ENCODE results near the gene KCNK4. TPM values are rescaled to one million over a fixed set of nuclear protein-coding genes. Genes with fewer than 3 reads are reported as not detected.

The KCNK4 gene
- total RNA-seq, 2 donors from 2014 or later, result not detected

DNA sequence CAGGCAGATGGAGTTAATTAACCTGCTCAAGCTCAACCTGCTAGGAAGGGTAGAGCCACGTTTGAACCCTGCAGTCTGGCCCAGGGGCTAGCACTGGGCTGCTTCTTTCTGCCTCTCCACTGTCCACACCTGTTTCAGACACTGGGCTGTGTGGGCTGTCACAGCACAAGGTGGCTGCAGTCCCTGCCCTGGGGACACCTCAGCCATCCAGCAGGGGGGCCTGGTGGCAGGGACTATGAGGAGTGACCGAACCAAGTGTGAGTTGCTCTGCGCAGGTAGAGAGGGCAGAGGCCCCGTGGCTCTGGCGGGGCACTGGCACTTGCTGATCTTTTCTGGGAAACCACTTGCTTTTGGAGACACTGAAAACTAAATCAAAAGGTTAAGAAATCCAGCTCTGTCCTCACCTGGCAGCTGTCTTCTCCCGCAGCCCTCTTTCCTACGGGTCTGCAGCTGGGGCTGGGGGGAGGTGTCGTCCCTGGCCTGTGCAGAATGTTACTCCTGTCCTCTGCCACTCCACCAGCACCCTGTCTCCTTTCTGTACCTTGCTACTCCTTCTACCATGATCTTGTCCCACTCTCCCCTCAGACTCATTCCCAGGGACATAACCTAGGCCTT lies 12.4 kb upstream of the KCNK4 start:
- Histone ChIP-seq H3K36me3 (peaks cover 28% of the 10 kb centered on the region), H3K27ac (no peak overlapping the region), H3K4me1 (peaks cover 0 to 28% of the 10 kb centered on the region in 2 donors), H3K4me3 (no peak overlapping the region), H3K27me3 (no peaks in the 10 kb centered on the region), H3K9me3 (no peaks in the 10 kb centered on the region)
- TF ChIP-seq, protein P1, sequence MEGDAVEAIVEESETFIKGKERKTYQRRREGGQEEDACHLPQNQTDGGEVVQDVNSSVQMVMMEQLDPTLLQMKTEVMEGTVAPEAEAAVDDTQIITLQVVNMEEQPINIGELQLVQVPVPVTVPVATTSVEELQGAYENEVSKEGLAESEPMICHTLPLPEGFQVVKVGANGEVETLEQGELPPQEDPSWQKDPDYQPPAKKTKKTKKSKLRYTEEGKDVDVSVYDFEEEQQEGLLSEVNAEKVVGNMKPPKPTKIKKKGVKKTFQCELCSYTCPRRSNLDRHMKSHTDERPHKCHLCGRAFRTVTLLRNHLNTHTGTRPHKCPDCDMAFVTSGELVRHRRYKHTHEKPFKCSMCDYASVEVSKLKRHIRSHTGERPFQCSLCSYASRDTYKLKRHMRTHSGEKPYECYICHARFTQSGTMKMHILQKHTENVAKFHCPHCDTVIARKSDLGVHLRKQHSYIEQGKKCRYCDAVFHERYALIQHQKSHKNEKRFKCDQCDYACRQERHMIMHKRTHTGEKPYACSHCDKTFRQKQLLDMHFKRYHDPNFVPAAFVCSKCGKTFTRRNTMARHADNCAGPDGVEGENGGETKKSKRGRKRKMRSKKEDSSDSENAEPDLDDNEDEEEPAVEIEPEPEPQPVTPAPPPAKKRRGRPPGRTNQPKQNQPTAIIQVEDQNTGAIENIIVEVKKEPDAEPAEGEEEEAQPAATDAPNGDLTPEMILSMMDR (IDR thresholded peaks at IDR 0.05), result no peak
- DNase-seq (ENCODE audit: low spot score), result no peak

DNA sequence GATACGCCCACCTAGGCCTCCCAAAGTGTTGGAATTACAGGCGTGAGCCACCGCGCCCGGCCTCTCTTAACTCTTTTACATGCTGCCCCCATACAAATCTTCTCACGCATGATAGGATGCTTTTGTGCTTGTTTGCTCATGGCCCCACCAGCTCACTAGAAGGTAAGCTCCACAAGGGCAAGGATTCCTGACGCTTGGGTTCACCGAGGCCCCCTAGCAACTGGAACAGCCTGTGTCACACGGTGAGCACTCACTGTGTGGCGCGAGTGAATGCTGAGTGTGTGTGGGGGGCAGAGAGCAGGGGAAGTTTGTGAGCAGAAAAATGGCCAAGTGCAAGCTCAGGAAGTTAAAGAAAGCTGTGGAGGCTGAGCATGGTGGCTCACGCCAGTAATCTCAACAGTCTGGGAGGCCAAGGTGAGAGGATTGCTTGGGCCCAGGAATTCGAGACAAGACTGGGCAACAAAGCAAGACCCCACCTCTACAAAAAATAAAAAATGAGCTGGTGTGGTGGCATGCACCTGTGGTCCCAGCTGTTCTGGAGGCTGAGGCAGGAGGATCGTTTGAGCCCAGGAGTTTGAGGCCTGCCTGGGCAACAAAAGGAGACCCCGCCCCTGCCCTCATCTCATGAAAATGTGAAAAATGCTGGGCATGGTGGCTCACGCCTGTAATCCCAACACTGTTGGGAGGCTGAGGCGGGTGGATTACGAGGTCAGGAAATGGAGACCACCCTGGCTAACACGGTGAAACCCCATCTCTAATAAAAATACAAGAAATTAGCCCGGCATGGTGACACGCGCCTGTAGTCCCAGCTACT lies 8.9 kb upstream of the KCNK4 start:
- H3K36me3 ChIP-seq, result peaks cover 21% of the 10 kb centered on the region
- H3K4me3 ChIP-seq, result no peak overlapping the region
- peaks cover 0 to 48% of the 10 kb centered on the region in 2 donors for H3K4me1 ChIP-seq
- H3K27me3 ChIP-seq, result no peaks in the 10 kb centered on the region
- DNase-seq (ENCODE audit: low spot score), result no peak
- H3K9me3 ChIP-seq, result no peaks in the 10 kb centered on the region
- H3K27ac ChIP-seq, result peak overlapping the region; percentile 64 to 73
- TF ChIP-seq, protein P1 (IDR thresholded peaks at IDR 0.05), result no peak

DNA sequence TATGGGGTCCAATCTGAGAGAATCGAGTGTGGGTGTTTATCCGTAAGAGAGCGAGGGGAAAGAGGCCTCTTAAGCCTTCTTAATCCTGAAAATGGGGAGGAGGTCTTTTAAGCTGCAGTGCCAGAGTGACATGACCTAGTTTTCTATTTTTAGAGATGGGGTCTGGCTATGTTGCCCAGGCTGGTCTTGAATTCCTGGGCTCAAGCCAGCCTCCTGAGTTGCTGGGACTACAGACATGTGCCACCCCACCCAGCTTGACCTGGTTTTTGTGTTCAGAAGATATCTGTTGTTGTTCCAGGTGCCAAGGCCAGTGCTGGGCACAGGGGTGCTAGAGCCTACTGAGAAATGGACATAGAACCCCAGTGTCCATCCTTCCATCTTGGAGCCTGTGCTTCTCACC lies 8.0 kb upstream of the KCNK4 start:
- TF ChIP-seq, protein P1 (IDR thresholded peaks at IDR 0.05), result no peak
- Histone ChIP-seq H3K27ac (no peak overlapping the region), H3K9me3 (no peaks in the 10 kb centered on the region), H3K4me3 (no peak overlapping the region), H3K27me3 (no peaks in the 10 kb centered on the region), H3K4me1 (peaks cover 0 to 48% of the 10 kb centered on the region in 2 donors), H3K36me3 (peaks cover 12% of the 10 kb centered on the region)
- no peak for DNase-seq (ENCODE audit: low spot score)

DNA sequence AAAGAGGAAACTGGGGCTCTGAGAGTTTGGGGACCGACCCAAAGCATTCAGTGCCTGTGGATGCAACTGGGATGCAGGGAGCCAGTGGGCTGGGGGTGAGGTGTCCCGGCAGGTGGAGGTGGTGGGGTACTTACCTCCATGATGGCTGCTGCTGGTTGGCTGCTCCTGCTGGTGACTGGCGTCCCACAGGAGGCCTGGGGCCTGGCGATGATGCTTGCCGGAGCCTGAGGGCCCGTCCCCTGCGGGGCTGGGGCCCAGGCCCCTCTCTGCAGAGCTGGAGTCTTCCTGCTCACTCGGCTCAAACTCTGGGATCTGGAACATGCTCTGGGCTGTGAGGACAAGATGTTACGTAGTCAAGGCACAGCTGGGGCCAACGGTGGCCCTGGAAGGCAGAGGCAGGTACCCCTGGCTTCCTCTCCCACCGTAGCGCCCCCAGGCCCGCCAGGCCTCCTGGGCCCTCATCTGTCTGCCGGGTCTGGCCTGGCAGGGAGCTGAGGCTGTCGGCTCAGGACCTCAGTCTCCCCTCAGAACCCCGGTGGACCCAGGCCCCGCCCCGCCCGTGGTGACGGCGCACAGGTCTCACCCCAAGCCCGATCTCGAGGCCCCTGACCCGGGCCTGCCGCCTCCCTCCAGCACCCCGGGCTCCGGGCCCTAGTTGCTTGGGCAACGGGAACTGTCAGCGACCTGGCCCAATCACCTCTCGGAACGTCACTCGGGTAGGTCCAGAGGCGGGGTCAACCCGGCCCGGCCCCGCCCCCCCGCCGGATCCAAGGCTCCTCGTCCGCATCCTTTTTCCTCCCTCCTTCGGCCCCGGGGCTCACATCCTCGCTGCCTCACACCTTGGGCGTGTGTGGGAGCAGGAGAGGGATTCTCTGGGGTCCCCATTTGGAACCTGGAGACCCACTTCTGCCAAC lies 6.8 kb upstream of the KCNK4 start, which contains the start of gene BAD:
BAD (minus strand) TSS at position 618 of the 914 bp plus-strand sequence; CDS start at position 321, 297 bp downstream.
- TF ChIP-seq, protein P1 (IDR thresholded peaks at IDR 0.05), result no peak
- H3K4me1 ChIP-seq, result peaks cover 0 to 48% of the 10 kb centered on the region in 2 donors

More for the DNA sequence above, 6.8 kb upstream of the KCNK4 start, which contains the start of gene BAD:
- Histone ChIP-seq H3K36me3 (peaks cover 6% of the 10 kb centered on the region), H3K9me3 (no peaks in the 10 kb centered on the region), H3K27me3 (no peaks in the 10 kb centered on the region), H3K27ac (peak within 1 kb of the TSS; percentile 90 to 96), H3K4me3 (peak within 1 kb of the TSS; percentile 67 to 68)
- DNase-seq (ENCODE audit: low spot score), result peak; percentile 97
